ENCODE measurements around the gene COPS3.

GRCh38 chr17:17309356-17309755, 28.3 kb upstream of the COPS3 start:
- TF ChIP-seq CTCF (IDR thresholded peaks at IDR 0.05) = no peak
- no peak for TF ChIP-seq POLR2A (IDR thresholded peaks at IDR 0.05)
